H1 (cell line): ENCODE measurements around the gene ITGA11. TPM values are rescaled to one million over a fixed set of nuclear protein-coding genes. Genes with fewer than 3 reads are reported as not detected.

Experiments used
- CTCF ChIA-PET: fragments of 300-600 bp; sonication (Branson Sonifier 250); formaldehyde crosslinking; loops from one replicate; lab custom pipeline; 2021; ENCODE audit not compliant: partially characterized antibody; lab: Charles Lee
- POLR2A ChIA-PET: fragments of 300-600 bp; sonication (Branson Sonifier 250); formaldehyde crosslinking; loops from one replicate; lab custom pipeline; 2021; ENCODE audit warnings: inconsistent platforms; ENCODE audit not compliant: partially characterized antibody; lab: Charles Lee
- DNase-seq, 2 experiments: peaks; one replicate each; pipeline versions ENCODE4 v3.0.0 to v3.0.0-alpha.2; 2010 to 2022; ENCODE audit warnings: low spot score in 2 of 2, low read depth in 1 of 2, mixed read lengths in 1 of 2
- FAIRE-seq: peaks from 2 replicates; lab custom pipeline; 2011; peaks lifted over from hg19 to GRCh38; lab: Jason Lieb, UNC
- H2AFZ ChIP-seq: 2 replicates; pipeline ENCODE4 v1.8.1; 2012; ENCODE audit warnings: low read length, inconsistent platforms
- H2AK5ac ChIP-seq: 2 replicates; pipeline ENCODE4 v1.6.1; 2013; ENCODE audit warnings: low read depth, low read length
- H2BK120ac ChIP-seq: replicated peaks from 2 replicates; pipeline ENCODE3; 2013; ENCODE audit warnings: low read depth, low read length, inconsistent platforms
- H2BK12ac ChIP-seq: 2 replicates; pipeline ENCODE4 v1.6.1; 2013; ENCODE audit warnings: low read depth, low read length
- H2BK15ac ChIP-seq: 2 replicates; pipeline ENCODE4 v1.6.1; 2013; ENCODE audit warnings: low read length
- H2BK20ac ChIP-seq: 2 replicates; pipeline ENCODE4 v1.6.1; 2013; ENCODE audit warnings: low read length
- H2BK5ac ChIP-seq: 2 replicates; pipeline ENCODE4 v1.6.1; 2013; ENCODE audit warnings: low read depth, low read length
- H3K14ac ChIP-seq: 2 replicates; pipeline ENCODE4 v1.6.1; 2013; ENCODE audit warnings: inconsistent platforms; ENCODE audit not compliant: insufficient read length
- H3K18ac ChIP-seq: 2 replicates; pipeline ENCODE4 v1.6.1; 2013; ENCODE audit warnings: low read length; ENCODE audit errors: extremely low read depth
- H3K23ac ChIP-seq: 2 replicates; pipeline ENCODE4 v1.6.1; 2013; ENCODE audit warnings: inconsistent platforms; ENCODE audit not compliant: insufficient read length
- H3K23me2 ChIP-seq: 2 replicates; pipeline ENCODE4 v1.6.1; 2013; ENCODE audit warnings: low read depth, low read length
- H3K27ac ChIP-seq: 2 replicates; pipeline ENCODE4 v1.6.1; 2011; ENCODE audit warnings: low read depth, low read length, inconsistent platforms
- H3K27me3 ChIP-seq, 4 experiments: replicated peaks in 1 of 4; 1 replicate in 1 of 4; 2 replicates in 3 of 4; pipeline versions ENCODE4 v1.6.1 to v1.8.1; 2011 to 2013; ENCODE audit warnings: low read length in 3 of 4, mild to moderate bottlenecking in 3 of 4, inconsistent platforms in 2 of 4, mixed read lengths in 2 of 4, moderate library complexity in 1 of 4; ENCODE audit not compliant: control insufficient read depth in 3 of 4, insufficient read depth in 3 of 4; ENCODE audit errors: extremely low read depth in 1 of 4
- H3K36me3 ChIP-seq, 4 experiments: 2 replicates each; pipeline versions ENCODE4 v1.6.1 to v1.8.1; 2011 to 2013; ENCODE audit warnings: mild to moderate bottlenecking in 4 of 4, low read length in 3 of 4, moderate library complexity in 2 of 4, control low read depth in 1 of 4, inconsistent platforms in 1 of 4; ENCODE audit not compliant: insufficient read depth in 4 of 4, control insufficient read depth in 2 of 4
- H3K4ac ChIP-seq: replicated peaks from 2 replicates; pipeline ENCODE3; 2013; ENCODE audit warnings: low read length, low read depth, mixed read lengths, inconsistent platforms; ENCODE audit not compliant: insufficient read length
- H3K4me1 ChIP-seq, 4 experiments: replicated peaks in 1 of 4; 1 replicate in 1 of 4; 2 replicates in 3 of 4; pipeline versions ENCODE4 v1.6.1 to v1.8.1; 2011 to 2013; ENCODE audit warnings: low read length in 3 of 4, inconsistent platforms in 2 of 4, mixed read lengths in 1 of 4; ENCODE audit not compliant: insufficient read depth in 4 of 4, control insufficient read depth in 3 of 4
- H3K4me2 ChIP-seq, 2 experiments: 2 replicates each; pipeline versions ENCODE4 v1.6.1 to v1.8.1; 2011 to 2013; ENCODE audit warnings: low read depth in 2 of 2, low read length in 2 of 2, control low read depth in 1 of 2, inconsistent platforms in 1 of 2, mild to moderate bottlenecking in 1 of 2; ENCODE audit not compliant: insufficient read depth in 1 of 2
- H3K4me3 ChIP-seq, 4 experiments: fragments of 200-600, 300-600 bp in 1 of 4; sonication (generic), shearing (Covaris generic), sonication (Bioruptor Twin) in 1 of 4; 2 replicates each; pipeline versions ENCODE4 v1.5.1 to v1.8.1; 2011 to 2016; ENCODE audit warnings: low read length in 4 of 4, low read depth in 3 of 4, control low read depth in 2 of 4, inconsistent platforms in 2 of 4, mild to moderate bottlenecking in 2 of 4, mixed read lengths in 1 of 4, moderate library complexity in 1 of 4; ENCODE audit not compliant: insufficient read depth in 2 of 4; ENCODE audit errors: extremely low read depth in 1 of 4
- H3K56ac ChIP-seq: replicated peaks from 2 replicates; pipeline ENCODE3; 2013; ENCODE audit warnings: low read depth, mild to moderate bottlenecking, mixed read lengths, low read length, inconsistent platforms; ENCODE audit not compliant: insufficient read length
- H3K79me1 ChIP-seq: 2 replicates; pipeline ENCODE4 v1.6.1; 2013; ENCODE audit warnings: low read depth, low read length, control low read depth
- H3K79me2 ChIP-seq, 2 experiments: 2 replicates each; pipeline versions ENCODE4 v1.6.1 to v1.8.1; 2012 to 2013; ENCODE audit warnings: low read length in 2 of 2, mild to moderate bottlenecking in 2 of 2, inconsistent platforms in 1 of 2; ENCODE audit not compliant: insufficient read depth in 2 of 2, control insufficient read depth in 1 of 2
- H3K9ac ChIP-seq, 4 experiments: replicated peaks in 1 of 4; 1 replicate in 1 of 4; 2 replicates in 3 of 4; pipeline versions ENCODE4 v1.6.1 to v1.8.1; 2011 to 2013; ENCODE audit warnings: low read depth in 3 of 4, low read length in 3 of 4, control low read depth in 2 of 4, mild to moderate bottlenecking in 2 of 4, moderate library complexity in 2 of 4, inconsistent platforms in 1 of 4; ENCODE audit errors: extremely low read depth in 1 of 4
- H3K9me3 ChIP-seq, 2 experiments: 2 replicates each; pipeline versions ENCODE4 v1.6.1 to v1.8.1; 2012 to 2013; ENCODE audit warnings: mild to moderate bottlenecking in 2 of 2, moderate library complexity in 2 of 2, control low read depth in 1 of 2, inconsistent platforms in 1 of 2, low read depth in 1 of 2, low read length in 1 of 2, mixed read lengths in 1 of 2; ENCODE audit not compliant: insufficient read depth in 2 of 2
- H4K20me1 ChIP-seq, 2 experiments: replicated peaks in 1 of 2; 2 replicates each; pipeline versions ENCODE3 to v1.8.1; 2011 to 2013; ENCODE audit warnings: inconsistent platforms in 2 of 2, low read length in 2 of 2, mild to moderate bottlenecking in 1 of 2; ENCODE audit not compliant: insufficient read depth in 2 of 2, control insufficient read depth in 1 of 2
- H4K5ac ChIP-seq: 2 replicates; pipeline ENCODE4 v1.6.1; 2013; ENCODE audit warnings: low read length, low read depth, mixed read lengths, inconsistent platforms; ENCODE audit not compliant: insufficient read length
- H4K8ac ChIP-seq: 2 replicates; pipeline ENCODE4 v1.8.0; 2013; ENCODE audit warnings: mild to moderate bottlenecking, moderate library complexity, low read length, inconsistent platforms; ENCODE audit not compliant: insufficient read depth; ENCODE audit errors: extremely low read depth
- H4K91ac ChIP-seq: replicated peaks from 2 replicates; pipeline ENCODE3; 2013; ENCODE audit warnings: low read length, mixed read lengths, inconsistent platforms; ENCODE audit not compliant: insufficient read length
- ASH2L ChIP-seq: fragments of 200-600, 300-600 bp; sonication (generic); IDR thresholded peaks from one replicate; pipeline ENCODE4 v1.7.1; 2017; ENCODE audit warnings: low read length
- CHD2 ChIP-seq: IDR thresholded peaks from 2 replicates; pipeline ENCODE4 v1.6.1; 2012; ENCODE audit warnings: low read length, improper control_type of control experiment
- EZH2 ChIP-seq: fragments of 200-600 bp; sonication (generic); IDR thresholded peaks from 2 replicates; pipeline ENCODE4 v1.7.1; 2012; ENCODE audit warnings: low read depth, mild to moderate bottlenecking, moderate library complexity, low read length, inconsistent platforms; ENCODE audit not compliant: severe bottlenecking
- KDM1A ChIP-seq: fragments of 200-600, 300-600 bp; sonication (generic); IDR thresholded peaks from 2 replicates; pipeline ENCODE4 v1.7.1; 2016; ENCODE audit warnings: mild to moderate bottlenecking, low read length, borderline replicate concordance
- POLR2AphosphoS5 ChIP-seq: IDR thresholded peaks from 2 replicates; pipeline ENCODE4 v1.6.1; 2011; ENCODE audit warnings: low read depth, low read length
- SIX5 ChIP-seq: IDR thresholded peaks from 2 replicates; pipeline ENCODE4 v1.6.1; 2011; ENCODE audit warnings: mild to moderate bottlenecking, low read depth, low read length
- SP2 ChIP-seq: IDR thresholded peaks from 2 replicates; pipeline ENCODE4 v1.6.1; 2012; ENCODE audit warnings: mild to moderate bottlenecking, low read length, inconsistent platforms
- SUZ12 ChIP-seq: fragments of 200-600 bp; sonication (generic); IDR thresholded peaks from 2 replicates; pipeline ENCODE4 v1.6.1; 2012; ENCODE audit warnings: mild to moderate bottlenecking, inconsistent platforms, low read length, moderate library complexity, mixed read lengths
- WGBS, 2 experiments: shearing (Covaris generic) in 1 of 2; methylation state at CpG; one replicate each; pipeline versions ENCODE4 v1.1.6 to v1.1.7; 2013 to 2015; ENCODE audit warnings: low lambda C conversion rate in 2 of 2, mixed read lengths in 2 of 2, inconsistent platforms in 1 of 2, low coverage in 1 of 2, missing lambda C conversion rate in 1 of 2; ENCODE audit not compliant: insufficient replicate concordance in 2 of 2, insufficient coverage in 1 of 2, insufficient read length in 1 of 2; ENCODE audit errors: extremely low coverage in 1 of 2, missing lambda C conversion rate in 1 of 2; 5-methylcytosine and 5-hydroxymethylcytosine counted together
- polyA plus RNA-seq, 7 experiments: library from polyadenylated mRNA; depleted of rRNA in 3 of 7; stranded (reverse) in 5 of 7; unstranded in 2 of 7; fragments of >200 nt in 5 of 7; fragments of 200-250 nt in 2 of 7; gene quantifications; 1 replicate in 5 of 7; 2 replicates in 1 of 7; 4 replicates in 1 of 7; pipeline versions ENCODE4 v1.2.1 to v1.2.3, GENCODE V29; 2011 to 2013; ENCODE audit warnings: missing spikeins in 2 of 7, mixed read lengths in 2 of 7
- total RNA-seq: library from RNA; stranded (reverse); fragmentation: NEBNext Ultra II Directional; extraction: Animal tissue kit (Norgen Biotek cat#: 25700); gene quantifications from 2 replicates; pipeline ENCODE4 v1.2.1, GENCODE V29; 2021
- TF ChIP-seq, protein P1 (sequence below): IDR thresholded peaks from 2 replicates; pipeline ENCODE4 v1.6.1; 2011; ENCODE audit warnings: low read length, improper control_type of control experiment
- TF ChIP-seq, protein P2 (sequence below): IDR thresholded peaks from 2 replicates; pipeline ENCODE4 v1.6.1; 2011; ENCODE audit warnings: low read depth, mild to moderate bottlenecking, low read length; ENCODE audit not compliant: insufficient read depth

The ITGA11 gene
- total and polyA plus RNA-seq, 2 of the 8 experiments (the other 6 are each of a cell fraction or from before 2014, with no cell fraction given) = 0.05 to 0.06 TPM

DNA sequence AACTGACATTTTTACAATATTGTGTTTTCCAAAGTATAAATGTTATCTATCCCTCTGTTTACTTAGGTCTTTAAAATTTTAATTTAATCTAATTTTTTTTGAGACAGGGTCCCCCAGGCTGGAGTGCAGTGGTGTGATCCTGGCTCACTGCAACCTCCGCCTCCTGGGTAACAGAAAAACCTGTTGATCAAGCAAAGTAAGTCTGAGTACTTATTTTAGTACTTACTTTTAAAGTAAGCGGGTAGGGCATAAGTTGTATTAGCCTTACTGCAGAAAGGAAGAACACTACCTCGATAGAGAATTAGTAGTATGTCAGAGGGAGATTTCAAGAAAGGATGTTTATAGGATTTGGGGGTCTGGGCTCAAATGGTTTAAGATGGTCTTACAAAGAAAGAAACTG lies 166.3 kb downstream of the ITGA11 start:
- Histone ChIP-seq H3K79me2 (no peaks in the 10 kb centered on the region), H3K79me1 (no peaks in the 10 kb centered on the region), H3K27me3 (no peaks in the 10 kb centered on the region), H3K4me2 (no peak overlapping the region), H4K8ac (no peak overlapping the region), H3K9ac (no peak overlapping the region), H2BK15ac (no peak overlapping the region), H2AK5ac (no peak overlapping the region), H3K9me3 (no peaks in the 10 kb centered on the region; a peak in 1 of 4 replicates), H3K4me3 (peak overlapping the region in 1 of 4 experiments; percentile 17; a peak in 1 of 8 replicates), H3K4ac (no peak overlapping the region), H3K23me2 (no peaks in the 10 kb centered on the region; the same call in 1 of the 2 replicates), H4K5ac (no peak overlapping the region), H2BK12ac (no peak overlapping the region), H3K14ac (no peak overlapping the region), H3K4me1 (peaks cover 3 to 22% (median 11%) of the 10 kb centered on the region in 4 experiments; a peak in 3 of 7 replicates), H2BK5ac (no peak overlapping the region), H2BK120ac (no peak overlapping the region), H3K27ac (no peak overlapping the region), H3K56ac (no peak overlapping the region), H2BK20ac (no peak overlapping the region), H2AFZ (no peak overlapping the region), H3K36me3 (no peaks in the 10 kb centered on the region), H3K18ac (no peak overlapping the region), H4K91ac (no peak overlapping the region), H4K20me1 (no peaks in the 10 kb centered on the region), H3K23ac (no peak overlapping the region)
- no peak for FAIRE-seq
- TF ChIP-seq, protein P1, sequence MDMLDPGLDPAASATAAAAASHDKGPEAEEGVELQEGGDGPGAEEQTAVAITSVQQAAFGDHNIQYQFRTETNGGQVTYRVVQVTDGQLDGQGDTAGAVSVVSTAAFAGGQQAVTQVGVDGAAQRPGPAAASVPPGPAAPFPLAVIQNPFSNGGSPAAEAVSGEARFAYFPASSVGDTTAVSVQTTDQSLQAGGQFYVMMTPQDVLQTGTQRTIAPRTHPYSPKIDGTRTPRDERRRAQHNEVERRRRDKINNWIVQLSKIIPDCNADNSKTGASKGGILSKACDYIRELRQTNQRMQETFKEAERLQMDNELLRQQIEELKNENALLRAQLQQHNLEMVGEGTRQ = no peak
- TF ChIP-seq, protein P2, sequence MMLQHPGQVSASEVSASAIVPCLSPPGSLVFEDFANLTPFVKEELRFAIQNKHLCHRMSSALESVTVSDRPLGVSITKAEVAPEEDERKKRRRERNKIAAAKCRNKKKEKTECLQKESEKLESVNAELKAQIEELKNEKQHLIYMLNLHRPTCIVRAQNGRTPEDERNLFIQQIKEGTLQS = no peak
- TF ChIP-seq ASH2L (no peak), SP2 (no peak), SIX5 (no peak), POLR2AphosphoS5 (no peak), CHD2 (no peak), KDM1A (no peak), EZH2 (no peak), SUZ12 (no peak)
- CTCF ChIA-PET = no interaction called here
- no peak for DNase-seq
- POLR2A ChIA-PET = interaction anchor here (0.6 to 5.8 kb wide), 3 partner anchors 8 to 724 kb away, joined by 3 to 50 read pairs (median 3); partner anchors contain the start of gene FEM1B
- WGBS, 2 experiments = 87% methylated on average over 3 of the region's 3 CpGs; no CpG with 5 or more reads in 1 of the 2 experiments
